ENCODE results near the gene CENATAC.
"Not testable (repeated sequence)": the region's sequence is repeated elsewhere in the genome, so short reads cannot be mapped to it uniquely, and the experiment has no call there.

Gene CENATAC, protein sequence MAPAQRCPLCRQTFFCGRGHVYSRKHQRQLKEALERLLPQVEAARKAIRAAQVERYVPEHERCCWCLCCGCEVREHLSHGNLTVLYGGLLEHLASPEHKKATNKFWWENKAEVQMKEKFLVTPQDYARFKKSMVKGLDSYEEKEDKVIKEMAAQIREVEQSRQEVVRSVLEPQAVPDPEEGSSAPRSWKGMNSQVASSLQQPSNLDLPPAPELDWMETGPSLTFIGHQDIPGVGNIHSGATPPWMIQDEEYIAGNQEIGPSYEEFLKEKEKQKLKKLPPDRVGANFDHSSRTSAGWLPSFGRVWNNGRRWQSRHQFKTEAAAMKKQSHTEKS

DNA sequence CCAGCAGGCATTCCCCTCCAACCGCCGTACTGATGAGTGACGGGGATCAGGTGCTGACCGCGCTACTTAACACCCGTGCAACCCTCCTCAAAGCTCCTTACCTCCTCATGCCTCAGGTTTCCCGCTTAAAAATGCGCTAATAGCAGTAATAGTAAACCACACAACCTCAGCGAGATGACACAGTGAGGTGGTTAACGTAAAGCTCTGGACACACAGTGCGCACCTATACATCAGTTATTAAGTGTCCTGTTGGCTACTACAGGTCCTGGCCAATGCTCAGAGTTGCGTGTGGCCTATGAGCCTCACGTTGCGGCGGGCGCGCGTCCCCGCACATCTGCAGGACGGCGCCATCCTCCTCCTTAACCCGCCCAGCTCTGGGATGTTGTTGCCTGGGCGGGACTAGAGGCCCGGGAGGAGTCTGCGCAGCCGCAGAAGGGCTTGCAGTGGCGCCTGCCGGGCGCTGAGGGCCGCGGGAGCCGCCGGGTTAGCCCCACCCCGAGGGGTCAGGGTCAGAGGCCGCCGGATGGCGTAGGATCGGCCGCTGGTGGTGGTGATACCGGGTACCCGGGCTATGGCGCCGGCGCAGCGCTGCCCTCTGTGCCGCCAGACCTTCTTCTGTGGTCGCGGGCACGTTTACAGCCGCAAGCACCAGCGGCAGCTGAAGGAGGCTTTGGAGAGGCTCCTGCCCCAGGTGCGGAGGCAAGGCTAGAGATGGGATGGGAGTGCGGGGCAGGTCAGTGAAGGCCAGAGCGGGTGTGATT, at the start of gene CENATAC:
Gene CENATAC (plus strand): TSS at position 512 of the 761 bp plus-strand sequence. CDS start 60 bp downstream, at position 572.
- DNase-seq = peak; percentile 87

DNA sequence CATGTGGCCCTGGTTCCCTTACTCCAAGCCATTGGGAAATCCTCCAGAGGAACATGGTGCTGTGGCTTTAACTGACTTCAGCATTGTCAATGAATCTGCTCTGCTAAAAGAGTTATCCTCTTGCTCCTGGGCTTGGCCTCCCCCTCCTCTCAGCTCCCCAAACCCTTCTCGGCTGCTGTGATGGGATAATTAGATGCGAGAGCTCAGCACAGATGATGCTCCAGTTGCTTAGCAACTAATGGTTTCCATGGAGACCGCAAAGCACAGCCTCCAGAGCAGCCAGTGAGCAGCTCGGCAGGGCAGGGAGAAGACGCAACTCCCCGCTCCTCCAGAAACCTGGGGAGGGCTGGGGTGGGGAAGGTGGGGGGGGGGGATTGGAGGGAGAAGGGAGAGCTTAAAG, 44.7 kb upstream of the CENATAC start:
- DNase-seq = no peak

DNA sequence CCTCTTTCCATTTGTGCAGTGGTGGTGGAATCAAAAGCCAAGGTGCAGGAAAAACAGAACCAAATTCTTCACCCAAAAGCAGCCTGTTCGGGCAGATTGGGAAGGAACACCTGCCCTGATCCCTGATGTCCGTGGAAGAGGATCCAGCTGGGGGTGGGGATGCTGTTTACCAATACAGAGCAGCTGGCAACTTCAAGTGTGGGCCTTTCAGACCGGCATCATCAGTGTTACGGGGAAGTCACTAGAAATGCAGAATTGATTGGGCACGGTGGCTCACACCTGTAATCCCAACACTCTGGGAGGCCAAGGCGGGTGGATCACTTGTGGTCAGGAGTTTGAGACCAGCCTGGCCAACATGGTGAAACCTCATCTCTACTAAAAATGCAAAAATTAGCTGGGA, 44.0 kb upstream of the CENATAC start:
- not testable (repeated sequence) for DNase-seq

DNA sequence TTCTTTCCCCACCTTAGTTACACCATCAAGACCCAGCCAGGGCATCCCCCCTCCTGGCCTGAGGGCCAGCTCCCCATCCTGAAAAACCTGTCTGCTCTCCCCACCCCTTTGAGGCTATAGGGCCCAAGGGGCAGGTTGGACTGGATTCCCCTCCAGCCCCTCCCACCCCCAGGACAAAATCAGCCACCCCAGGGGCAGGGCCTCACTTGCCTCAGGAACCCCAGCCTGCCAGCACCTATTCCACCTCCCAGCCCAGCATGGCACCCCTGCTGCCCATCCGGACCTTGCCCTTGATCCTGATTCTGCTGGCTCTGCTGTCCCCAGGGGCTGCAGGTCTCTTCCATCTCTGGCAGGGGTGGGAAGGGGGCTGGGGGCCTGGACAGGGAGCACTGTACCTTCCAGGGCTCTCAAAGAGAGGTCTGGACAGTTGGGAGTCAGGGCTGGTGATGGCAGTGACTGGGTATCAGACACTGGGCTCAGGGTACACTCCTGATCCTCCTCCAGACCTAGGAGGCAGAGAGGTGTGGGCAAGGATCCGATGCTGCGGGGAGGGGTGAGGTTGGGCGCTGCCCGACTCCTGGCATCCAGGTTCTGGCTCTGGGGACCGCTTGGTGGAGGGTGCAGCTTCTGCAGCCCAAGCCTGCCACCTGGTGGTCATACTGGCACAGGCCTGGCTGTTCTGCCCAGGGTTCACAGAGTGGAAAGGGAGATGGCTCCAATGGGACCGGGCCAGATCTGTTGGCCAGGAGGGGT, 41.7 kb upstream of the CENATAC start, which contains the start of gene UPK2:
Gene UPK2 (plus strand): TSS at position 205 of the 753 bp plus-strand sequence. CDS start 53 bp downstream, at position 258.
- DNase-seq = no peak

DNA sequence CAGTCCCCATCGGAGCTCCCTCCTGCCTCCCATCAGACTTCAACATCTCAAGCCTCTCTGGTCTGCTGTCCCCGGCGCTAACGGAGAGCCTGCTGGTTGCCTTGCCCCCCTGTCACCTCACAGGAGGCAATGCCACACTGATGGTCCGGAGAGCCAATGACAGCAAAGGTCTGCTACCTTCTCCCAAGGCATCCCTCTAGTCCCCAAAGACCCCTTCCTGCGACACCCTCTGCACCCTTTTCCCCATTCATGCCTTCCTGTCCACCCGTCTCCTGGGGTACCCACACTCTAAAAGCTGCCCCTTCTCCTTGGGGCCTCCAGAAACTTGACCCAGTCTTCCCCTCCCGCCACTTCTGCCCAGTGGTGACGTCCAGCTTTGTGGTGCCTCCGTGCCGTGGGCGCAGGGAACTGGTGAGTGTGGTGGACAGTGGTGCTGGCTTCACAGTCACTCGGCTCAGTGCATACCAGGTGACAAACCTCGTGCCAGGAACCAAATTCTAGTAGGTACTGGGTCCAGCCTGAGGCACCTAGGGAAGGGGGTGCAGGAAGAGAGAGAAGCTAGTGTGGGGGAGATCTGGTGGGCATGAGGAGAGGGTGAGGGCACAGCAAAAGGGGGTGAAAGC, 41.0 kb upstream of the CENATAC start:
- no peak for DNase-seq

DNA sequence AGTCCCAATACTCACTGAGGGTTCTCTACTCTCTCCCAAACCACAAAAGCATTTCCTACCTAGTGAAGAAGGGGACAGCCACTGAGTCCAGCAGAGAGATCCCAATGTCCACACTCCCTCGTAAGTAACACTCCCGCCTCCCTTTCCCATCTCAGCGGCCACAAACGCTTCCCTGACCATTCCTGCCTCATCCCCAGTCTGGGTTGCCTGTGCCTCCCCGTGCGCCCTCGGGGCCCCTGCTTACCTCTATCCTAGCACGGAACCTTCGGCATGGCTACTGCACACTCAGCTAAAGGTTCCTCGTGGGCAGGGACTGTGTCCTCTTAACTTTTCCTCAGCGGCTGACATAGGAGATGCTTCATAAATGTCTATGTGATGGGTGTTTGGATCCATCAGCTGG, 40.4 kb upstream of the CENATAC start:
- no peak for DNase-seq

DNA sequence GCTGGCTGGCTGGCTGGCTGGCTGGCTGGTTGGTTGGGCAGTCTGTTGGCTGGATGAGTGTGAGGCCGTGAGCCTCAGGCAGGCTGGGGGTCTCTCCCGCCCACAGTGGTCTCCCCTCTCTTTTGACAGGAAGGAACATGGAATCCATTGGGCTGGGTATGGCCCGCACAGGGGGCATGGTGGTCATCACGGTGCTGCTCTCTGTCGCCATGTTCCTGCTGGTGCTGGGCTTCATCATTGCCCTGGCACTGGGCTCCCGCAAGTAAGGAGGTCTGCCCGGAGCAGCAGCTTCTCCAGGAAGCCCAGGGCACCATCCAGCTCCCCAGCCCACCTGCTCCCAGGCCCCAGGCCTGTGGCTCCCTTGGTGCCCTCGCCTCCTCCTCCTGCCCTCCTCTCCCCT, 40.0 kb upstream of the CENATAC start:
- DNase-seq = no peak

DNA sequence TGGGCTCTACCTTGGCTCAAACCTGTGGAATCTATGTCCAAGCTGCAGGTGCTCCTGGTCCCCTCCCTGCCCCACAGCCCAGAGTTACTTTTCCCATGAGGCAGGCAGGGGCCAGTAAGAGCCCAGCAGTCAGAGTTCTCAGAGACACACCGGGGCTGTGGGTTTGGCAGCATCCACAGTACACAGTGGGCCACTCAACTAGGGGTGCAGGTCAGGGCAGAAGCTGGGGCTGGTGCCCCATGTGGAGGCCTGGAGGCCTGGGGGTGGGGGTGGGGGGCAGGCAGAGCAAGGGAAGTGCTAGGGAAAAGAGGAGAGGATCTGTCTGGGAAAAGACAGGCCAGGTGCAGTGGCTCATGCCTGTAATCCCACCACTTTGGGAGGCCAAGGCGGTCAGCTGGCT, 39.4 kb upstream of the CENATAC start:
- no peak for DNase-seq

DNA sequence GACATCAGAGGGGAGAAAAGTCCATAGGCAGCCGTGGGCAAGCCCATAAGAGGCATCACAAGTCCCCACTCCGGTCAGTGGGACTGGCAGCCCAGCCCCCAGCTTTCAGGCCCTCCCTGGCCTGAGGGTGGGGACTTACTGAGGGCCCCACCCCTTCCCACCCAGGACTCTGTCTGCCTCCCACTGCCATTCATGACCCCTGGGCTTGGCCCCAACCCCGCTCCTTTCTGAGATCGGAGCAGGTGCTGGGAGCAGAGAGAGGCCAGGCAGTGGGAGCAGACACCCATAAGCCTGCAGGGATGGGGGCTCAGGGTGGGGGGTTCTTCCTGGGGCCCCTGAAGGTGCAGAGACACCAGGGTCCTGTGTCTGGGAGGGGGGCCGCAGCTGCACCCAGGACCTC, 36.7 kb upstream of the CENATAC start:
- DNase-seq = no peak

DNA sequence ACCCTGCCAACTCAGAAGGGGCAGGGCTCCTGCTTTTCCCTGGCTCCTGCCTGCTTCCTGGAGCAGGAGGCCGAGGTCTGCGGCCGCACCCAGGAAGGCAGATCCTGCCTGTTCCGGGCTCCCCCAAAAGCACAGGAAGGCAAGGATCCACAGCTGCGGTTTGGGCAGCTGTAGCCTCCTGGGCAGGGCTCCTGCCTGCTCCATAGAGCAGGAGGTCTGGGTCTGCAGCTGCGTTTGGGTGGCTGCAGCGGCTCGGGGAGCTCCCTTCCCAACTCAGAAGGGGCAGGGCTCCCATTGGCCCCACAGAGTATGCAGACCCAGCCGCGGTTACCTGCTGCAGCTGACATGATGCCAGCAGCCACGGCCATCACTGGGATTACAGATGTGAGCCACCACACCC, 36.3 kb upstream of the CENATAC start:
- no peak for DNase-seq

DNA sequence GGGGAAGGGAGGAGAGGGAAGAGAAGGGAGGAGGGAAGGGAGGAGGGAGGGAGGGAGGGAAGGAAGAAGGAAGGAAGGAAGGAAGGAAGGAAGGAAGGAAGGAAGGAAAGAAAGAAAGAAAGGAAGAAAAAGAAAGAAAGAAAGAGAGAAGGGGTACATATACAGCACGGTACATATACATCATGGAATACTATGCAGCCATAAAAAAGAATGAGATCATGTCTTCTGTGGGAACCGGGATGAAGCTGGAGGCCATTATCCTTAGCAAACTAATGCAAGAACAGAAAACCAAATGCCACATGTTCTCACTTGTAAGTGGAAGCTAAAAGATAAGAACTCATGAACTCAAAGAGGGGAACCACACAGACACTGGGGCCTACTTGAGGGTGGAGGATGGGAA, 28.4 kb upstream of the CENATAC start:
- not testable (repeated sequence) for DNase-seq

DNA sequence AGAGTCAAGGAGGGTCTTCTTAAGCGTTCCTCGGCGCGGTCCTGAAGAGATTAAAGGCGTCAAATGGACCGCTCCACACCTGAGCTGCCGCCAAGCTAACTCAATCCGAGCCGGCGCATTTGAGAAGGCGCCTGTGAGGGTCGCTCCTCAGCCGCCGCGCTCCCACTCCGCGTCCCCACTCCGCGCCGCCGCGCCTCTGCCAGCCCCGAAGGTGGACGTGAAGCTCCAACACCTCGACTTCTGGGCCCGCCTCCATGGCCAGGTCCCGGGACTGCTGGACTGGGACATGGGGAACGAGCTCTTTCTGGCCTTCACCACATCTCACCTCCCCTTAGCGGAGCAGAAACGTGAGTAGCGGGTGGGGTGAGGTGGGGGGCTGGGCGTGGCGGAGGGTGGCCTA, 26.3 kb upstream of the CENATAC start, which contains the start of gene FOXR1:
Gene FOXR1 (plus strand): TSS at position 116 of the 400 bp plus-strand sequence. CDS start 171 bp downstream, at position 287.
- DNase-seq = no peak

DNA sequence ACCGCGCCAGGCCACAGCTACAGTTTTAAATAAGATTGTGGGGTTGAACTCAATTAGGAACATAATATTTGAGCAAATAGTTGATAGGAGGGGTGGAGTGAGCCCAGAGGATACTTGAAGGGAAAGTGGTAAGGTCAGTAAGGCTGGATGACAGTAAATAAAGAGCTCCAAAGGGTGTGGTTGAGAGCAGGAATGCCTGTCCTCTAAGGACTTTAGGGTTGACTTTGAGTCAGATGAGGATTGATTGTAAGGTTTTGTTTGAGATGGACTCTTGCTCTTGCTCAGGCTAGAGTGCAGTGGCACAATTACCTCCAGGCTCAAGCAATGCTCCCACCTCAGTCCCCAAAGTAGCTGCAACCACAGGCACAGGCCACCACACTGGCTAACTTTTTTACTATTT, 24.0 kb upstream of the CENATAC start:
- no peak for DNase-seq

DNA sequence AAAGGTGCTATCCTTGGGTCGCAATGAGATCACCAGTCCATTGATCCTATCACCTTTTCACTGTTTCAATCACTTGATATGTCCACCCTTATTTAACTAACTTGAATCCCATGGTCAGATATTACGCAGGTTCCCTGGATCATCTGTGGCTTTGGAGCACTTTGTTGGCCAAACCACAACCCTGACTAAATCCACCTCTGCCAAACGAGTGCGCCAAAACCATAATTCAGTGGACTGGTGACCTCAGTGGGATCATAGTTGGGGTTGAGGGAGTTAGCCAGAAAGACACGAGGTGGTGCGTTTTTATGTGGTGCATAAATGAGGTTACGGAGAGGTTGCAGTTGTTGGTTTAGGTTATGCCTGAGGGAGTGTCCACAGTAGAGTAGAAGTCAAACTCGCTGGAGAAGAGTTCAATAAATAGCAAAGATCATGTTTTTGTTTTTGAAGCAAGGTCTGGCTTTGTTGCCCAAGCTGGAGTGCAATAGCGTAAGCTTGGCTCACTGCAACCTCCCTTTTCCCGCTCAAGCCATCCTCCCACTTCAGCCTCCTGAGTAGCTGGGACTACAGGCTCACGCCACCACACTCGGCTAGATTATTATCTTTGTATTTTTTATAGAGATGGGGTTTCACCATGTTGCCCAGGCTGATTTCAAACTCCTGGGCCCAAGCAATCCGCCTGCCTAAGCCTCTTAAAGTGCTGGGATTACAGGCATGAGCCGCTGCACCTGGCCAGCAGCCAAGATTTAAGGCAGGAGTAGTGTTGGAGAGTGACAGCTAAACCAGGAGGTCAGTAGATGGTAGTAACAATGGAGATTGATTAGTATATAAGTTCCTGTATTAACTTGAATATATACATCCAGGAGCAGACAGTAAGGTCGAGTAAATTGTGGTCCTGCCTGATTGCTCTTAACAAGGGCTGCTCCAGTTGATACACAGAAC, 21.9 kb upstream of the CENATAC start:
- no peak for DNase-seq

DNA sequence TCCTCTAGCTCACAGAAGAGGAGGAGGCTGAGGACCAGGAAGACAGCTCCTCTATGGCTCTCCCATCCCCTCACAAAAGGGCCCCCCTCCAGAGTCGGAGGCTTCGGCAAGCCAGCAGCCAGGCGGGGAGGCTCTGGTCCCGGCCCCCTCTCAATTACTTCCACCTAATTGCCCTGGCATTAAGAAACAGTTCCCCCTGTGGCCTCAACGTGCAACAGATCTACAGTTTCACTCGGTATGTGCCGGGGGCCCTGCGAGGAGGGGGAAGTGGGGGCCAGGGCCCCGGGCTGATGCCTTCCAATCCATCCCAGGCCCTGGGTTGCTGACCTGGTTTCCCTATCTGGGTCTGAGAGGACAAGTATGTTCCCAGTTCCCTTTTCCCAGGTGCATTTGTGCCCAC, 18.5 kb upstream of the CENATAC start:
- no peak for DNase-seq

DNA sequence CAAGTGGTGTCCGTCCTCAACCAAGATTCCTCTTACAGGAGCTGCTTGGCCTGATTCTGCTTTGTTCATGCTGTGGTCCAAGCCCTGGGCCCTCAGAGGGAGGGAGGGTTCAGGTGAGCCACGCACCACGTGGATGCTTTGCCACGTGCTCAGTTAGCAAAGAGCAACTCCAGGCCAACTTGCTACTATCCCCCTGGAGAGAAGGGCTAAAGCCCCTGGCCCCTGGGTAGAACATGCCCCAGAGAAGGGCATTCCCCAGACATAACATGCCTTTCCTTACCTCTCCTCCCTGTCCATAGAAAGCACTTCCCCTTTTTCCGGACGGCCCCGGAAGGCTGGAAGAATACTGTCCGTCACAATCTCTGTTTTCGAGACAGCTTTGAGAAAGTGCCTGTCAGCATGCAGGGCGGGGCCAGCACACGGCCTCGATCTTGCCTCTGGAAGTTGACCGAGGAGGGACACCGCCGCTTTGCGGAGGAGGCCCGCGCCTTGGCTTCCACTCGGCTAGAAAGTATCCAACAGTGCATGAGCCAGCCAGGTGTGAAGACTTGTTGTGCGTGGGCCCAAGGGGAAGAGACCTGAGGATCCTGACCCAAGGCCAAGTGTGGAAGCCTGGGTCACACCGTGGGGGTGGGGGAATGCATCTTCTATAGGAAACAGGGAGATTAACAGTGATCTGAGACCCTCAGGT, 17.6 kb upstream of the CENATAC start:
- no peak for DNase-seq

DNA sequence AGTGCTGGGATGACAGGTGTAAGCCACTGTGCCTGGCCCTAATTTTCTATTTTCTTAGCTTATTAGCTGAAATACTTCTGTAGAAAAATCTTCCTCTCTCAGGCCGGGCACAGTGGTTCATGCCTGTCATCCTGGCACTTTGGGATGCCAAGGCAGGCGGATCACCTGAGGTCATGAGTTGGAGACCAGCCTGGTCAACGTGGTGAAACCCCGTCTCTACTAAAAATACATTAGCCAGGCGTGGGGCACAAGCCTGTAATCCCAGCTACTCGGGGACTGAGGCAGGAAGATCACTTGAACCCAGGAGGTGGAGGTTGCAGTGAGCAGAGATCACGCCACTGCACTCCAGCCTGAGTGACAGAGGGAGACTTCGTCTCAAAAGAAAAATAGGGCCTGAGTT, 13.6 kb upstream of the CENATAC start:
- DNase-seq = not testable (repeated sequence)

DNA sequence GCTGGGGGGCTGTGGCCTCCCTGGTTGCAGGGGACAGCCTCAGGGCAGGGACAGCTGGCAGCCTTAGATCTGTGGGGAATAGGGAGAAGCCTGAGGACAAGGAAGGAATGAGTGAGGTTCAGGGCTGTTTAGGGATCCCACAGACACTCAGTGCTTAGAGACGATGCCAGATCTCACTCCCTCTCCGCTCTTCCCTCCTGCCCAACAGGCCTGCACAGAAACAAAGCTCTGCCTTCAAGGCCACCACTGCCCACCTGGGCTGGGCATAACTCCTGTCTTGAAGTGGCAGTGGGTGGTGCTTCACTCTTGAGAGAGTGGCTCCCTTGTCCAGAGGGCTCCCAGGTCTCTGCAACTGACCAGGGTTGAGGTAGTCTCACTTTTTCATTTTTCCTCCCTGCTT, 13.1 kb upstream of the CENATAC start:
- no peak for DNase-seq

DNA sequence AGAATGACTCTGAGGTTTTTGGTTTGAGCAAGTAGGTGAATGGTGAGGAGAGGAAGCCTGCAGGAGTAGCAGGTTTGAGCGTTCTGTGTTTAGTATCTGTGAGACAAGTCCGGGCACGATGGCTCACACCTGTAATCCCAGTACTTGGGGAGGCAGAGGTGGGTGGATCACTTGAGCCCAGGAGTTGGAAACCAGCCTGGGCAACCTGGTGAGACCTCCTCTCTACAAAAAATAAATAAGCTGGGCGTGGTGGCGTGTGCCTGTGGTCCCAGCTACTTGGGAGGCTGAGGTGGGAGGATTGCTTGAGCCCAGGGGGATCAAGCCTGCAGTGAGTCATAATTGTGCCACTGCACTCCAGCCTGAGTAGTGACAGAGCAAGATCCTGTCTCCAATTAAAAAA, 9.7 kb upstream of the CENATAC start:
- no peak for DNase-seq

DNA sequence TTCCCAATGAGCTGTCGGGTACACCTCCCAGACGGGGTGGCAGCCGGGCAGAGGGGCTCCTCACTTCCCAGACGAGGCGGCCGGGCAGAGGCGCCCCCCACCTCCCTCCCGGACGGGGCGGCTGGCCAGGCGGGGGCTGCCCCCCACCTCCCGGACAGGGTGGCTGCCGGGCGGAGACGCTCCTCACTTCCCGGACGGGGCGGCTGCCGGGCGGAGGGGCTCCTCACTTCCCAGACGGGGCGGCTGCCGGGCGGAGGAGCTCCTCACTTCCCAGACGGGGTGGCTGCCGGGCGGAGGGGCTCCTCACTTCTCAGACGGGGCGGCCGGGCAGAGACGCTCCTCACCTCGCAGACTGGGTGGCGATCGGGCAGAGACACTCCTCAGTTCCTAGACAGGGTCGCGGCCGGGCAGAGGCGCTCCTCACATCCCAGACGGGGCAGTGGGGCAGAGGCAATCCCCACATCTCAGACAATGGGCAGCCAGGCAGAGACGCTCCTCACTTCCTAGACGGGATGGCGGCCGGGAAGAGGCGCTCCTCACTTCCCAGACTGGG, 6.4 kb upstream of the CENATAC start:
- DNase-seq = not testable (repeated sequence)

Measured in NCI-H446 treated with DMSO at 0.1 percent for 48 hours (cell line).